K562 (cell line): ENCODE results near the gene CEP20. TPM values are rescaled to one million over a fixed set of nuclear protein-coding genes. Genes with fewer than 3 reads are reported as not detected.

Source experiments
- ATF4 ChIP-seq: fragments of 450-650 bp; formaldehyde crosslinking; IDR thresholded peaks from 2 replicates; pipeline ENCODE4 v1.4.0; 2022; ENCODE audit warnings: mild to moderate bottlenecking, moderate library complexity
- ATF7 ChIP-seq: fragments of 450-650 bp; IDR thresholded peaks from 2 replicates; pipeline ENCODE4 v1.7.1; 2014; ENCODE audit warnings: mild to moderate bottlenecking, moderate library complexity
- BDP1 ChIP-seq: IDR thresholded peaks from 3 replicates; pipeline ENCODE4 v1.6.1; 2011; ENCODE audit not compliant: insufficient read length, insufficient read depth
- C11orf30 ChIP-seq: fragments of 450-650 bp; IDR thresholded peaks from 2 replicates; pipeline ENCODE4 v1.6.1; 2016; ENCODE audit warnings: low read depth, mild to moderate bottlenecking
- CGGBP1 ChIP-seq: fragments of 250-450 bp; sonication (Bioruptor Pico); IDR thresholded peaks from 2 replicates; pipeline ENCODE4 v1.9.0; 2021; ENCODE audit warnings: mild to moderate bottlenecking
- CXXC5 ChIP-seq: fragments of 250-450 bp; sonication (Bioruptor Pico); IDR thresholded peaks from 2 replicates; pipeline ENCODE4 v1.8.0; 2022; ENCODE audit warnings: inconsistent platforms, mild to moderate bottlenecking, moderate library complexity
- DPF2 ChIP-seq: fragments of 450-650 bp; IDR thresholded peaks from 2 replicates; pipeline ENCODE4 v1.6.1; 2016
- MEIS2 ChIP-seq: fragments of 450-650 bp; IDR thresholded peaks from 2 replicates; pipeline ENCODE4 v1.6.1; 2014; ENCODE audit warnings: mild to moderate bottlenecking; ENCODE audit not compliant: partially characterized antibody
- MIER1 ChIP-seq: fragments of 450-650 bp; IDR thresholded peaks from 2 replicates; pipeline ENCODE4 v1.6.1; 2016; ENCODE audit warnings: antibody characterized with exemption, mild to moderate bottlenecking, low read depth
- NR1H2 ChIP-seq: sonication (generic); formaldehyde crosslinking; IDR thresholded peaks from 2 replicates; pipeline ENCODE4 v1.4.0; 2020; ENCODE audit warnings: mild to moderate bottlenecking, missing genetic modification reagents
- NRF1 ChIP-seq, 2 experiments: fragments of 450-650 bp; IDR thresholded peaks in 1 of 2; conservative IDR thresholded peaks in 1 of 2; 2 replicates each; pipeline ENCODE4 v1.6.1; 2014; ENCODE audit warnings: mild to moderate bottlenecking in 2 of 2
- PBX2 ChIP-seq, 2 experiments: IDR thresholded peaks in 1 of 2; conservative IDR thresholded peaks in 1 of 2; 2 replicates each; pipeline ENCODE4 v1.6.1; 2016; ENCODE audit warnings: low read depth in 2 of 2, mild to moderate bottlenecking in 1 of 2, missing compliant biosample characterization in 1 of 2, missing genetic modification characterization in 1 of 2, moderate library complexity in 1 of 2
- PHF8 ChIP-seq: fragments of 200-600 bp; sonication (generic); IDR thresholded peaks from 2 replicates; pipeline ENCODE4 v1.6.1; 2012; ENCODE audit warnings: mixed run types, mild to moderate bottlenecking, inconsistent platforms, low read length, moderate library complexity, borderline replicate concordance
- POLR2G ChIP-seq: fragments of 200-400 bp; formaldehyde crosslinking; IDR thresholded peaks from 2 replicates; pipeline ENCODE4 v1.6.1; 2017; ENCODE audit warnings: low read depth, mild to moderate bottlenecking, antibody characterized with exemption, low read length, moderate library complexity
- POU5F1 ChIP-seq: fragments of 150-350 bp; IDR thresholded peaks from 2 replicates; pipeline ENCODE4 v1.6.1; 2014; ENCODE audit warnings: borderline replicate concordance, low read length, low read depth, mild to moderate bottlenecking; ENCODE audit not compliant: partially characterized antibody
- RBBP5 ChIP-seq: fragments of 200-600 bp; sonication (generic); IDR thresholded peaks from 2 replicates; pipeline ENCODE4 v1.6.1; 2012; ENCODE audit warnings: borderline replicate concordance, mild to moderate bottlenecking, low read length, control low read depth, inconsistent platforms; ENCODE audit not compliant: insufficient read depth, poor library complexity, severe bottlenecking
- SIN3B ChIP-seq: fragments of 450-650 bp; IDR thresholded peaks from 2 replicates; pipeline ENCODE4 v1.6.1; 2017; ENCODE audit warnings: low read depth, mild to moderate bottlenecking, moderate library complexity
- SUPT5H ChIP-seq: fragments of 450-650 bp; IDR thresholded peaks from 2 replicates; pipeline ENCODE4 v1.6.1; 2016
- THAP7 ChIP-seq: fragments of 250-450 bp; sonication (Bioruptor Pico); IDR thresholded peaks from 2 replicates; pipeline ENCODE4 v1.5.0; 2021
- ZBTB1 ChIP-seq: sonication (generic); formaldehyde crosslinking; IDR thresholded peaks from 2 replicates; pipeline ENCODE4 v1.8.1; 2023; ENCODE audit warnings: missing genetic modification reagents, low read depth, mild to moderate bottlenecking, borderline replicate concordance
- ZC3H4 ChIP-seq: sonication (generic); formaldehyde crosslinking; IDR thresholded peaks from 2 replicates; pipeline ENCODE4 v1.9.0; 2021; ENCODE audit warnings: missing genetic modification reagents, borderline replicate concordance
- ZNF175 ChIP-seq: fragments of 200-800 bp; sonication (Bioruptor generic); IDR thresholded peaks from 2 replicates; pipeline ENCODE4 v1.6.1; 2016; ENCODE audit warnings: low read depth, mild to moderate bottlenecking, missing genetic modification characterization, missing compliant biosample characterization
- polyA plus RNA-seq, 8 experiments: library from polyadenylated mRNA; depleted of rRNA in 4 of 8; stranded (reverse) in 5 of 8; unstranded in 3 of 8; fragments of >200 nt; fragmentation: Nextera tagmentation in 2 of 8; fragmentation: Illumina TruSeq in 1 of 8; extraction: Ambion mirVana in 2 of 8; extraction: Trizol in 1 of 8; gene quantifications; 2 replicates each; pipeline versions ENCODE4 v1.2.1 to v1.2.3, GENCODE V29; 2011 to 2014; ENCODE audit warnings: inconsistent platforms in 1 of 8, missing spikeins in 1 of 8
- total RNA-seq, 7 experiments: library from RNA; depleted of rRNA in 6 of 7; stranded (reverse); fragments of >200 nt in 6 of 7; fragmentation: Illumina TruSeq in 2 of 7; extraction: Trizol in 2 of 7; gene quantifications; 2 replicates each; pipeline versions ENCODE4 v1.2.1 to v1.2.3, GENCODE V29; 2011 to 2021; ENCODE audit warnings: low replicate concordance in 1 of 7

CEP20 gene
- total and polyA plus RNA-seq, 9 of the 15 experiments (the other 6 are each of a cell fraction or from before 2014, with no cell fraction given) = 41.3 to 150 (median 104) TPM

GRCh38 chr16:15888072-15888976 lies at the start of gene CEP20 (continued):
- TF ChIP-seq BDP1 (no peak), RBBP5 (peak; percentile 61), POLR2G (peak; percentile 96), THAP7 (CRISPR knock-in tag) (no peak), C11orf30 (peak; percentile 85), ZBTB1 (CRISPR knock-in tag) (no peak; the same call in 1 of the 2 replicates), ZC3H4 (CRISPR knock-in tag) (no peak), ATF4 (CRISPR knock-in tag) (no peak), ZNF175 (CRISPR knock-in tag) (no peak), NR1H2 (CRISPR knock-in tag) (no peak), MIER1 (no peak), DPF2 (no peak), NRF1 (conservative IDR thresholded peaks at IDR 0.05 in 1 of 2, IDR thresholded peaks at IDR 0.05 in 1 of 2) (peak; percentile 99), CGGBP1 (CRISPR knock-in tag) (0 out of 2 replicates have a peak, but pooled peaks have one; percentile 50), PHF8 (peak; percentile 97), MEIS2 (peak; percentile 91), PBX2 (CRISPR knock-in tag; IDR thresholded peaks at IDR 0.05; ENCODE audit: low read depth) (no peak), PBX2 (tag; conservative IDR thresholded peaks at IDR 0.05; ENCODE audit: low read depth) (0 out of 2 replicates have a peak, but pooled peaks have one; percentile 43), SIN3B (peak; percentile 89), CXXC5 (peak; percentile 86), ATF7 (peak; percentile 67; the same call in 1 of the 2 replicates), SUPT5H (peak; percentile 91), POU5F1 (peak; percentile 35)
